ENCODE results near the gene WDR90.

GRCh38 chr16:624526-625070 is 24.6 kb upstream of the WDR90 start:
- no peak for TF ChIP-seq CTCF (optimal IDR thresholded peaks at IDR 0.05 in 1 of 3, IDR thresholded peaks at IDR 0.05 in 1 of 3, conservative IDR thresholded peaks at IDR 0.05 in 1 of 3; ENCODE audit: extremely low read depth in 1 of 3, insufficient read depth in 2 of 3, low read length in 3 of 3)
- TF ChIP-seq EZH2 (IDR thresholded peaks at IDR 0.05; ENCODE audit: low read length), result no peak

Measured in keratinocyte (primary cell).